B cell (primary cell): ENCODE measurements around the gene ECT2. TPM values are rescaled to one million over a fixed set of nuclear protein-coding genes. Genes with fewer than 3 reads are reported as not detected.

Experiments
- ATAC-seq: fragments of 200-7000 bp; cut with Tn5 transposase; one replicate; pipeline ENCODE4 v1.10.0; 2021; ENCODE audit warnings: low read depth, mild to moderate bottlenecking, moderate number of reproducible peaks, moderate library complexity
- CTCF ChIA-PET: fragments of 350-600 bp; sonication (Branson Sonifier 250); formaldehyde crosslinking; loops from one replicate; lab custom pipeline; 2021; ENCODE audit warnings: antibody characterized with exemption, inconsistent platforms; lab: Charles Lee
- POLR2A ChIA-PET: fragments of 350-600 bp; sonication (Branson Sonifier 250); formaldehyde crosslinking; loops from one replicate; lab custom pipeline; 2021; ENCODE audit warnings: antibody characterized with exemption; lab: Charles Lee
- DNase-seq: peaks from one replicate; pipeline ENCODE4 v3.0.0; 2013
- H2AFZ ChIP-seq: 2 replicates; pipeline ENCODE4 v1.6.1; 2012; ENCODE audit warnings: mild to moderate bottlenecking, low read depth, low read length; ENCODE audit not compliant: insufficient read depth, poor library complexity, severe bottlenecking
- H3K27ac ChIP-seq, 2 donors: 1 replicate in 1 of 2; 2 replicates in 1 of 2; pipeline ENCODE4 v1.5.1; 2012 to 2013; ENCODE audit warnings: low read length in 2 of 2, mild to moderate bottlenecking in 2 of 2, moderate library complexity in 1 of 2
- H3K27me3 ChIP-seq, 4 experiments: fragments of 200-600 bp in 1 of 4; sonication (generic) in 1 of 4; replicated peaks in 1 of 4; 1 replicate in 2 of 4; 2 replicates in 2 of 4; pipeline versions ENCODE4 v1.6.1 to v1.7.0; 2013 to 2016; ENCODE audit warnings: low read length in 3 of 4, mild to moderate bottlenecking in 2 of 4, mixed read lengths in 1 of 4, moderate library complexity in 1 of 4; ENCODE audit not compliant: insufficient read depth in 4 of 4, control insufficient read depth in 3 of 4; ENCODE audit errors: control extremely low read depth in 1 of 4
- H3K36me3 ChIP-seq, 2 experiments: replicated peaks in 1 of 2; 1 replicate in 1 of 2; 2 replicates in 1 of 2; pipeline versions ENCODE4 v1.6.1 to v1.7.1; 2013; ENCODE audit warnings: low read length in 1 of 2; ENCODE audit not compliant: insufficient read depth in 2 of 2, control insufficient read depth in 1 of 2; ENCODE audit errors: control extremely low read depth in 1 of 2, extremely low read depth in 1 of 2
- H3K4me1 ChIP-seq, 2 donors: fragments of 200-600 bp in 1 of 2; sonication (generic) in 1 of 2; 1 replicate in 1 of 2; 2 replicates in 1 of 2; pipeline versions ENCODE4 v1.5.1 to v1.6.1; 2013 to 2017; ENCODE audit warnings: low read length in 2 of 2; ENCODE audit not compliant: control insufficient read depth in 2 of 2, insufficient read depth in 2 of 2
- H3K4me2 ChIP-seq: replicated peaks from 2 replicates; pipeline ENCODE3; 2012; ENCODE audit warnings: mild to moderate bottlenecking, low read depth, low read length; ENCODE audit not compliant: poor library complexity, severe bottlenecking
- H3K4me3 ChIP-seq, 5 experiments: fragments of 200-600 bp in 1 of 5; sonication (generic) in 1 of 5; 1 replicate in 3 of 5; 2 replicates in 2 of 5; pipeline versions ENCODE4 v1.5.1 to v1.7.0; 2011 to 2016; ENCODE audit warnings: low read length in 4 of 5, mild to moderate bottlenecking in 4 of 5, low read depth in 2 of 5, control low read depth in 1 of 5, moderate library complexity in 1 of 5; ENCODE audit not compliant: insufficient read depth in 1 of 5; ENCODE audit errors: control extremely low read depth in 1 of 5, extremely low read depth in 1 of 5
- H3K79me2 ChIP-seq: fragments of 200-600 bp; sonication (generic); one replicate; pipeline ENCODE4 v1.6.0; 2016; ENCODE audit warnings: low read length; ENCODE audit not compliant: control insufficient read depth, insufficient read depth
- H3K9ac ChIP-seq: fragments of 200-600 bp; sonication (generic); 2 replicates; pipeline ENCODE4 v1.6.1; 2017; ENCODE audit warnings: mild to moderate bottlenecking, low read length, moderate library complexity
- H3K9me3 ChIP-seq, 3 donors: one replicate each; pipeline versions ENCODE4 v1.6.1 to v1.7.1; 2013; ENCODE audit warnings: low read length in 2 of 3; ENCODE audit not compliant: control insufficient read depth in 2 of 3, insufficient read depth in 1 of 3; ENCODE audit errors: control extremely low read depth in 1 of 3
- H4K20me1 ChIP-seq: 2 replicates; pipeline ENCODE4 v1.6.0; 2012; ENCODE audit warnings: mild to moderate bottlenecking, low read length; ENCODE audit not compliant: insufficient read depth, control insufficient read depth, poor library complexity, severe bottlenecking
- H3K27ac Mint-ChIP-seq: one replicate; pipeline ENCODE4 v1.8.0; 2021; ENCODE audit warnings: mixed read lengths
- H3K27me3 Mint-ChIP-seq: one replicate; pipeline ENCODE4 v1.8.0; 2021; ENCODE audit warnings: mixed read lengths
- H3K4me1 Mint-ChIP-seq: one replicate; pipeline ENCODE4 v1.8.0; 2021; ENCODE audit warnings: mixed read lengths
- H3K4me3 Mint-ChIP-seq: one replicate; pipeline ENCODE4 v1.8.0; 2021; ENCODE audit warnings: mixed read lengths
- H3K9me3 Mint-ChIP-seq: one replicate; pipeline ENCODE4 v1.8.0; 2022; ENCODE audit warnings: mixed read lengths; ENCODE audit not compliant: insufficient read depth
- EZH2 ChIP-seq: IDR thresholded peaks from 2 replicates; pipeline ENCODE4 v1.6.1; 2012; ENCODE audit warnings: borderline replicate concordance, low read depth, mild to moderate bottlenecking, moderate library complexity, low read length; ENCODE audit not compliant: insufficient read depth, poor library complexity, severe bottlenecking
- WGBS: methylation state at CpG from one replicate; pipeline ENCODE4 v1.1.5; 2013; ENCODE audit warnings: missing lambda C conversion rate; ENCODE audit not compliant: insufficient coverage; 5-methylcytosine and 5-hydroxymethylcytosine counted together
- intact Hi-C: fragments of 100-400 bp; cut with micrococcal nuclease; formaldehyde crosslinking; loops from one replicate; pipeline ENCODE4 v1.10.0; 2022
- polyA plus RNA-seq: library from polyadenylated mRNA; depleted of rRNA; stranded (reverse); fragments of >200 nt; gene quantifications from 2 replicates; pipeline ENCODE4 v1.2.3, GENCODE V29; 2012
- total RNA-seq, 2 donors: library from RNA; stranded (reverse); fragments of 120-200 nt in 1 of 2; gene quantifications; 1 replicate in 1 of 2; 2 replicates in 1 of 2; pipeline versions ENCODE4 v1.2.3 to v1.2.4, GENCODE V29; 2013 to 2022
- TF ChIP-seq, protein P1 (sequence below): fragments of 200-600 bp; IDR thresholded peaks from one replicate; pipeline ENCODE4 v1.8.0; 2022; ENCODE audit warnings: antibody characterized with exemption, mild to moderate bottlenecking

The ECT2 gene
- total and polyA plus RNA-seq, 2 donors (not counting 1 experiment from before 2014, with no cell fraction given), result 1.00 to 5.1 TPM

DNA sequence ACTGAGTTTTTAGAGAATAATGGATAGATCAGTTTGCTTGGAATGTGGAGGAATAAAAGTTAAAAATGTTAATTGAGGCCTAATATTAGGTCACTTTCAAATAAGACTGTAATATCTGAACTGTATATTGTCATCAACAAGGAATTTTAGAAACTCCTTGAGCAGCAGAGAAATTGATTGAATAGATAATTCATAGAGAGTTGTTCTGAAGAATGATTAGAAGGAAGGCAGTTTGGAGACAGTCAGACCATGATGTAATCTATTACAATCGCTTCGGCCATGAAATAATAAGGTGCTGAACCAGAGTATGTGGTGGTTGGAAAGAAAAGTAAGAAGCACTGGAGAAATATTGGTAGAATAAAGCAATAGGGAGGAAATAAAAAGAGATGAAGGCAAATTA, 15.7 kb downstream of the ECT2 start:
- no peaks in the 10 kb centered on the region for H4K20me1 ChIP-seq
- no peak overlapping the region for H3K4me2 ChIP-seq
- H3K9me3 Mint-ChIP-seq, result no peaks in the 10 kb centered on the region
- CTCF ChIA-PET, result no interaction called here
- no peaks in the 10 kb centered on the region for H3K27me3 ChIP-seq
- intact Hi-C loops, result no loop called here
- WGBS, result 100% methylated on average over 2 of the region's 2 CpGs
- POLR2A ChIA-PET, result no interaction called here
- no peak for DNase-seq
- no peaks in the 10 kb centered on the region for H3K27me3 Mint-ChIP-seq
- no peak overlapping the region for H3K9ac ChIP-seq
- H3K27ac Mint-ChIP-seq, result no peak overlapping the region
- H3K79me2 ChIP-seq, result no peaks in the 10 kb centered on the region
- TF ChIP-seq, protein P1, sequence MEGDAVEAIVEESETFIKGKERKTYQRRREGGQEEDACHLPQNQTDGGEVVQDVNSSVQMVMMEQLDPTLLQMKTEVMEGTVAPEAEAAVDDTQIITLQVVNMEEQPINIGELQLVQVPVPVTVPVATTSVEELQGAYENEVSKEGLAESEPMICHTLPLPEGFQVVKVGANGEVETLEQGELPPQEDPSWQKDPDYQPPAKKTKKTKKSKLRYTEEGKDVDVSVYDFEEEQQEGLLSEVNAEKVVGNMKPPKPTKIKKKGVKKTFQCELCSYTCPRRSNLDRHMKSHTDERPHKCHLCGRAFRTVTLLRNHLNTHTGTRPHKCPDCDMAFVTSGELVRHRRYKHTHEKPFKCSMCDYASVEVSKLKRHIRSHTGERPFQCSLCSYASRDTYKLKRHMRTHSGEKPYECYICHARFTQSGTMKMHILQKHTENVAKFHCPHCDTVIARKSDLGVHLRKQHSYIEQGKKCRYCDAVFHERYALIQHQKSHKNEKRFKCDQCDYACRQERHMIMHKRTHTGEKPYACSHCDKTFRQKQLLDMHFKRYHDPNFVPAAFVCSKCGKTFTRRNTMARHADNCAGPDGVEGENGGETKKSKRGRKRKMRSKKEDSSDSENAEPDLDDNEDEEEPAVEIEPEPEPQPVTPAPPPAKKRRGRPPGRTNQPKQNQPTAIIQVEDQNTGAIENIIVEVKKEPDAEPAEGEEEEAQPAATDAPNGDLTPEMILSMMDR, result no peak
- no peak for TF ChIP-seq EZH2
- H3K9me3 ChIP-seq, result no peaks in the 10 kb centered on the region
- peaks cover 1 to 5% of the 10 kb centered on the region in 2 experiments for H3K36me3 ChIP-seq
- H3K4me1 Mint-ChIP-seq, result no peaks in the 10 kb centered on the region
- H3K4me3 Mint-ChIP-seq, result no peak overlapping the region
- H2AFZ ChIP-seq, result no peak overlapping the region
- H3K4me3 ChIP-seq, result no peak overlapping the region
- no peak for ATAC-seq
- no peaks in the 10 kb centered on the region for H3K4me1 ChIP-seq
- no peak overlapping the region for H3K27ac ChIP-seq

DNA sequence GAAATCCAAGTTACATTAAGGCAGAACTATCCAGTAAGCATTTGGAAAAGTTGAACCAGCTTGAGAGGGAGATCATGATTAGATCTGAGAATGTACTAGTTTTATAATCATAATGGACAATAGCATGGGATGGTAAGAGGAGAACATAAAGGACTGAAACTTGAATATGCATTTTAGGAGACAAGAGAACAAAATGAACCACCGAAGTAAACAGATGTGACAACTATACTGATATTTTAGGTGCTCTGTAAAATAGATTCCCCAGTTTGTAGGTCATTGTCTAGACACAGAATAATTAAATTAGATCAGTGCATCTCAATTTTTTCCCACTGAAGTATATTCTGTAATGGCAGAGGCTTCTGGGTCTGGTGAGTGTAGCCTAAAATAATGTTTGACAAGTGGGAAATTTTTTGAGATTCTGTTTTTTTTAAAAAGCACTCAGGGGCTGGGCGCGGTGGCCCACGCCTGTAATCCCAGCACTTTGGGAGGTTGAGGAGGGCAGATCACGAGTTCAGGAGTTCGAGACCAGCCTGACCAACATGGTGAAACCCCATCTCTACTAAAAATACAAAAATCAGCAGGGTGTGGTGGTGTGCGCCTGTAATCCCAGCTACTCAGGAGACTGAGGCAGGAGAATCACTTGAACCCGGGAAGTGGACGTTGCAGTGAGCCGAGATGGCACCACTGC, 16.3 kb downstream of the ECT2 start:
- Histone ChIP-seq H3K79me2 (no peaks in the 10 kb centered on the region), H3K4me1 (no peaks in the 10 kb centered on the region), H3K9me3 (no peaks in the 10 kb centered on the region), H3K27me3 (no peaks in the 10 kb centered on the region), H3K36me3 (peaks cover 1 to 5% of the 10 kb centered on the region in 2 experiments), H4K20me1 (no peaks in the 10 kb centered on the region), H3K4me3 (no peak overlapping the region), H3K9ac (no peak overlapping the region), H3K4me2 (no peak overlapping the region), H3K27ac (no peak overlapping the region), H2AFZ (no peak overlapping the region)
- no peak for ATAC-seq
- no peak for DNase-seq
- H3K4me3 Mint-ChIP-seq, result no peak overlapping the region
- ChIA-PET POLR2A (no interaction called here), CTCF (no interaction called here)
- TF ChIP-seq EZH2, result no peak
- TF ChIP-seq, protein P1, result no peak
- intact Hi-C loops, result no loop called here
- H3K27ac Mint-ChIP-seq, result no peak overlapping the region
- 100% methylated on average over 2 of the region's 10 CpGs for WGBS
- H3K27me3 Mint-ChIP-seq, result no peaks in the 10 kb centered on the region
- H3K9me3 Mint-ChIP-seq, result no peaks in the 10 kb centered on the region
- H3K4me1 Mint-ChIP-seq, result no peaks in the 10 kb centered on the region
